KMS-11 (cell line): ENCODE results near the gene TGFB3.

Experiments used
- H2AFZ ChIP-seq: fragments of 200-600 bp; sonication (generic); 2 replicates; pipeline ENCODE4 v1.6.1; 2016; ENCODE audit warnings: antibody characterized with exemption, mixed run types, low read depth
- H3K27ac ChIP-seq: fragments of 200-600 bp; sonication (generic); 2 replicates; pipeline ENCODE4 v1.6.1; 2016; ENCODE audit warnings: mild to moderate bottlenecking, mixed run types
- H3K27me3 ChIP-seq: fragments of 200-600 bp; sonication (generic); 2 replicates; pipeline ENCODE4 v1.6.1; 2017; ENCODE audit warnings: mild to moderate bottlenecking, low read depth, mixed run types, moderate library complexity; ENCODE audit not compliant: insufficient read depth
- H3K36me3 ChIP-seq: fragments of 200-600 bp; sonication (generic); 2 replicates; pipeline ENCODE4 v1.6.1; 2017; ENCODE audit warnings: mild to moderate bottlenecking, mixed run types; ENCODE audit not compliant: insufficient read depth
- H3K4me1 ChIP-seq: fragments of 200-600 bp; sonication (generic); 2 replicates; pipeline ENCODE4 v1.6.1; 2016; ENCODE audit warnings: mild to moderate bottlenecking, low read depth, mixed run types; ENCODE audit not compliant: poor library complexity, severe bottlenecking
- H3K4me2 ChIP-seq: fragments of 200-600 bp; sonication (generic); 2 replicates; pipeline ENCODE4 v1.7.0; 2016; ENCODE audit warnings: mild to moderate bottlenecking, mixed run types
- H3K4me3 ChIP-seq: fragments of 200-600 bp; sonication (generic); IDR thresholded peaks from 2 replicates; pipeline ENCODE4 v1.6.1; 2017; ENCODE audit warnings: low read depth, low read length, mixed read lengths; ENCODE audit not compliant: insufficient read depth
- H3K79me2 ChIP-seq: fragments of 200-600 bp; sonication (generic); 2 replicates; pipeline ENCODE4 v1.6.1; 2016; ENCODE audit warnings: low read depth, mixed run types; ENCODE audit not compliant: insufficient read depth
- H3K9ac ChIP-seq: fragments of 200-600 bp; sonication (generic); 2 replicates; pipeline ENCODE4 v1.6.1; 2016; ENCODE audit warnings: mild to moderate bottlenecking, mixed run types
- H4K20me1 ChIP-seq: fragments of 200-600 bp; sonication (generic); 2 replicates; pipeline ENCODE4 v1.6.1; 2016; ENCODE audit warnings: mild to moderate bottlenecking, mixed run types; ENCODE audit not compliant: insufficient read depth
- CTCF ChIP-seq: fragments of 200-600 bp; sonication (generic); conservative IDR thresholded peaks from 2 replicates; pipeline ENCODE4 v1.6.1; 2017; ENCODE audit warnings: low read depth, mild to moderate bottlenecking, antibody characterized with exemption, low read length, moderate library complexity, mixed read lengths

Gene TGFB3

GRCh38 chr14:75981426-75982265 lies at the start of gene TGFB3:
Gene TGFB3 (minus strand): TSS chr14:75981995. CDS start chr14:75980893, 1,102 bp downstream.
- peak within 1 kb of the TSS; percentile 76 for H3K4me2 ChIP-seq
- H3K79me2 ChIP-seq = no peaks in the 10 kb centered on the region
- H2AFZ ChIP-seq = peak within 1 kb of the TSS; percentile 68
- H3K27me3 ChIP-seq = no peaks in the 10 kb centered on the region
- H3K9ac ChIP-seq = peak within 1 kb of the TSS; percentile 92
- TF ChIP-seq CTCF = no peak; the same call in 1 of the 2 replicates
- no peak within 1 kb of the TSS for H3K4me3 ChIP-seq
- peak within 1 kb of the TSS; percentile 84 for H3K27ac ChIP-seq
- no peaks in the 10 kb centered on the region for H4K20me1 ChIP-seq
- no peaks in the 10 kb centered on the region for H3K36me3 ChIP-seq
- H3K4me1 ChIP-seq = peaks cover 16% of the 10 kb centered on the region

- Histone ChIP-seq H3K27ac (no peak overlapping the region), H3K79me2 (no peaks in the 10 kb centered on the region), H3K9ac (no peak overlapping the region), H3K27me3 (no peaks in the 10 kb centered on the region), H3K4me2 (no peak overlapping the region), H2AFZ (no peak overlapping the region), H3K36me3 (no peaks in the 10 kb centered on the region), H3K4me1 (no peaks in the 10 kb centered on the region), H3K4me3 (no peak overlapping the region), H4K20me1 (no peaks in the 10 kb centered on the region)
- no peak for TF ChIP-seq CTCF
Observed at GRCh38 chr14:76024211-76024907, 42.6 kb upstream of the TGFB3 start.

GRCh38 chr14:76023757-76024156 lies 42.0 kb upstream of the TGFB3 start:
- H2AFZ ChIP-seq = no peak overlapping the region
- no peak overlapping the region for H3K27ac ChIP-seq
- no peaks in the 10 kb centered on the region for H3K4me1 ChIP-seq
- no peaks in the 10 kb centered on the region for H3K79me2 ChIP-seq
- no peak for TF ChIP-seq CTCF
- no peak overlapping the region for H3K4me2 ChIP-seq
- H3K27me3 ChIP-seq = no peaks in the 10 kb centered on the region
- no peaks in the 10 kb centered on the region for H3K36me3 ChIP-seq
- no peak overlapping the region for H3K9ac ChIP-seq
- H3K4me3 ChIP-seq = no peak overlapping the region
- H4K20me1 ChIP-seq = no peaks in the 10 kb centered on the region

- no peak overlapping the region for H3K4me2 ChIP-seq
- no peaks in the 10 kb centered on the region for H4K20me1 ChIP-seq
- H3K79me2 ChIP-seq = no peaks in the 10 kb centered on the region
- H3K9ac ChIP-seq = no peak overlapping the region
- H3K27me3 ChIP-seq = no peaks in the 10 kb centered on the region
- no peak overlapping the region for H2AFZ ChIP-seq
- no peaks in the 10 kb centered on the region for H3K4me1 ChIP-seq
- H3K27ac ChIP-seq = no peak overlapping the region
- H3K36me3 ChIP-seq = no peaks in the 10 kb centered on the region
- H3K4me3 ChIP-seq = no peak overlapping the region
- no peak for TF ChIP-seq CTCF
Observed at GRCh38 chr14:76022991-76023390, 41.2 kb upstream of the TGFB3 start.
